Fibroblast of gingiva (primary cell): Measurements from ENCODE around the gene NBEA.

Source experiments
- DNase-seq: peaks from one replicate; pipeline ENCODE4 v3.0.0-alpha.2; 2011; ENCODE audit warnings: low read depth

The NBEA gene

GRCh38 chr13:35279500-35279899, 337.4 kb downstream of the NBEA start:
- no peak for DNase-seq

GRCh38 chr13:35283856-35284255, 341.8 kb downstream of the NBEA start:
- DNase-seq = peak; percentile 35

GRCh38 chr13:35285677-35286076, 343.6 kb downstream of the NBEA start:
- DNase-seq = no peak

GRCh38 chr13:35292329-35292728, 350.3 kb downstream of the NBEA start:
- no peak for DNase-seq

DNA sequence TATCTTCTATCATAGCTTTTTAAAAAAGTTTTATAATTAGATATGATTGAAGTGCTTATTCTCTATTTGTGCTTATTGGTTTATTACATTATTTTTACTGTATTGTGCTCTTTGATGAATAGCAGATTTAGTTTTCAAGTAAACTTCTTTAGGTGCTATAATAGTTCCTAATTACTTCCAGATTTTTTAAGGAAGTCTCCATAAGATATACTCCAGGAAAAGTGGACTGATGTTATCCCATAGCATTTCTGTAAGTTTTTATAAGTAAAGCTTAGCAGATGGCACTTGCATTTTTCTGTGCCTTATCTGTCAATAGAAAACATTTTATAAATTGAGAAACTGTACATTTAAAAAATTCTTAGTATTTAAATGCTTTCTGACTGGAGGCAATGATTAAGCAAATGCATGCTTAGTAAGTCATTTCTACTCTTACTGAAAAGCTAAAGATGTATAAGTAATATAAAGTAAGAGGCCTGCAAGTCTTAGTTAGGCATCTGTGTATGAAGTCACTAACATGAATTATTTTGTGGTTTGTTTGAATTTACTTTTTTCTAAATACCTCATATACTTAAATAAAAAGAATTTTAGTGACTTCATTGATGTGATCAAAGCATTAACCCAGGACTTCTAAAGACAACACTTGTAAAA, 351.6 kb downstream of the NBEA start:
- no peak for DNase-seq

GRCh38 chr13:35309706-35310105, 367.6 kb downstream of the NBEA start:
- DNase-seq = no peak

DNA sequence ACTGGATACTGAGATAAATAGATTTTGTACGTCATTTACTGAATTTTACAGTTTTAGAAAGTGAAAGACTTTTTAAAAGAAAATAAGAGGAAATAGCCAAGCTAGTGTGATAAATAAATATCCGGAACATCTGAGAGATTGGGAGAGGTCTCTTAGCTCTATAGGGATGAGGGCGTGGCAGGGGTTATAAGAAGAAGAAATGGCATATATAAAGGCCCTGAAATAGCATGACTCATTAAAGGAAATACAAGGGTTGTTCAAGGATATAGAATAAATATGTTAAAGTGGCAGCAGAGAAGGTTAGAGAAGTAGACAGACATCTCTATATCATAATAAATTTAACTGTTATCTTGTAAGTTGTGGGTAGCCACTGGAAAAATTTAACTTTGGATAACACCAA, 390.1 kb downstream of the NBEA start:
- DNase-seq = no peak

DNA sequence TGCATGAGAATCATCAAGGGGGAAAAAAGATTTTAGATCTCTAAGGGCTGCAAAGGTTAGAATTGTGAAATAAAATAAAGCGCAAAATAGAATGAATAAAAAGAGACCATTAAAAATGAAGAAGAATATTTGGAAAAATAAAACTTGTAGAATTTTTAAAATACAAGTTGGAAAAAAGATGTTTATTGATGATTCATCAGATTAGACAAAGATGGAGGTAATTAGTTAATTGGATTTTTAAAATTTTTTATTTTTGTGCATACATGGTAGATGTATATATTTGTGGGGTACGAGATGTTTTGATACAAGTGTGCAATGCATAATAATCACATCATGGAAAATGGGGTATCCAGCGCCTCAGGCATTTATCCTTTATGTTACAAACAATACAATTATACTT, 391.1 kb downstream of the NBEA start:
- DNase-seq = no peak

DNA sequence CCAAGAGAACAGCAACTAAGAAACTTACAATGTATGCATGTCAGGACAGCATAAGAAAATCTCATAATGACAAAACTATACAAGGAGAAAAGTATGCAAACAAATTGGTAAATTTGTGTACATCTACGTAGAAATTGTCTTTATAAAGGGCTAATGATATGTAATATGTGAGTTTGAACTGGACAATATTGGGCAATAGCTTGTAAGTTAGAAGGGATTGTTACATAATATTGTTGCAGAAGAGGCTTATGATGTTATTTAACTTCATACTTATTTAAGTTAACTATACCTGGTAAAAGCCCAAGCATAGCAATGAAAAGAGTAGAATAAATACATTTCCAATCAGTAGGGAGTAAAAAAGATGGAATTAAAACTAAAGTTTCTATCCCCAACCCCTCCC, 400.4 kb downstream of the NBEA start:
- DNase-seq = no peak

DNA sequence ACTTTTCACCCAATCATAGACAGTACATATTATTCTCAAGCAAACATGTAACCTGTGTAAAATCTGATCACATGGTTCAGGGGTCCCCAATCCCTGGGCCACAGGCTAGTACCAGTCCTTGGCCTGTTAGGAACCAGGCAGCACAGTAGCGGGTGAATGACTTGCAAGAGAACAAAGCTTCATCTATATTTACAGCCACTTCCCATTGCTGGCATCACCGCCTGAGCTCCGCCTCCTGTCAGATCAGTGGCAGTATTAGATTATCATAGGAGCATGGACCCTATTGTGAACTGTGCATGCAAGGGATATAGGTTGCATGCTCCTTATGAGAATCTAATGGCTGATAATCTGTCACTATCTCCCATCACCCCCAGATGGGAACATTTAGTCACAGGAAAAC, 401.3 kb downstream of the NBEA start:
- no peak for DNase-seq

GRCh38 chr13:35345992-35346391, 403.9 kb downstream of the NBEA start:
- DNase-seq = no peak

GRCh38 chr13:35346494-35346893, 404.4 kb downstream of the NBEA start:
- no peak for DNase-seq

GRCh38 chr13:35347679-35348205, 405.7 kb downstream of the NBEA start:
- DNase-seq = no peak

DNA sequence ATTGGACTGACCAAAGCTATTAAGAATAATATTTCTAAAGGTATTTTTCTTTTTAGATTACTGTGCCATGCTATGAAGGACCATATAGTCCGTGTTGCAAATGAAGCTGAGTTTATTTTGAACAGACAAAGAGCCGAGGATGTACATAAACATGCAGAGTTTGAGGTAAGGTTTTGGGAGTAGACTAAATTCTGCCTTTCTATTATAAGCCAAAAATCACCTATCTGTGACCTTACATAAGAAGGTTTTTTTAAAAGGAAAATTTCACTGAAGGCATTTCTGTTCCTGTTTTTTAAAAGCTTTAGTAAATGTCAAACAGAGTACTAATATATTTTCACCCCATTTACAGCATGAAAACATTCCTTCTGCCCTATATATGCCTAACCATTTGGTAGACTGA, 407.0 kb downstream of the NBEA start:
- no peak for DNase-seq

DNA sequence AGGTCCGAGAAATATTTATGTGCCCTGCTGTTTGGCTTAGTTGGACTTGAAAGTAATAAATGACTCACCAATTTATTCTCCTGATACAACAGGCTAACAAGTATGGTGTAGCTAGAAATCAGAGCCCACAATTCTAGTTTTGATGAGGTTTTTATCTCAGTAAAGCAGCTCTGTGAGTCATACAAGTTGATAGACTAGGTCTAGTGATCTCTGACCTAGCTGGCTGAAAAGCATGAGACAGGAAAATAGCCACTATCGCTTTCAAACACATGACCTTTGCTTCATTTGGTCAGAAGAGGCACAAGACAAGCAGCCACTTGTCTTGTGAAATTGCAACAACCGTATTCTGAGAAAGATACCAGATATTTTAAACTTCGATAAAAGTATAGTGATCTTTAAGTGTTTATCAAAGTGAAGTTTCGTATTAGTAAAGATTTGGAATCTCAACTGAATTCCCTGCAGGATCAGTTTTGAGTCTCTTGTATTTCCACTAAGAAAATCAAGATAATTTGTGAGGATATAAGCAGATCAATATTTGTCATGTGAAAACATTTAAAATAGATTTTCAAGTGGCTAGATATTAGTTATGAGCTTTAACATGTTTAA, 407.7 kb downstream of the NBEA start:
- no peak for DNase-seq

DNA sequence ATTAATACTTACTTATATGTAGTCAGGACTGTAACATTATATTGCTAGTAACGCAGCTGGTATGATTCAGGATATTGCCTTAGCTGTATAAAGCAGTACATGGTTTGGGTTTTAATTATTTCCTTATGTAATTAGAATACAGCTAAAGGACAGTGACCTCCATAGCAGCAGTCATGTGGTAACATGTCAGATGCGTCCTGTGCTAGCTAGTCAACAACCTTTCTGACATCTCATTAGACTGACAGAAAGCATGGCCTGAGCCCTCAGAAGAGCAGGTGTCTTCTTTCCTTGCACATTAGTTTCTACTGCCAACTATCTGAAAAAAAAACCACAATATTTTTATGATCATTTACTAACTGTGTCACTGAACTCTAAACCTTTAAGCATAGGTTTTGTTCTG, 412.2 kb downstream of the NBEA start:
- no peak for DNase-seq

DNA sequence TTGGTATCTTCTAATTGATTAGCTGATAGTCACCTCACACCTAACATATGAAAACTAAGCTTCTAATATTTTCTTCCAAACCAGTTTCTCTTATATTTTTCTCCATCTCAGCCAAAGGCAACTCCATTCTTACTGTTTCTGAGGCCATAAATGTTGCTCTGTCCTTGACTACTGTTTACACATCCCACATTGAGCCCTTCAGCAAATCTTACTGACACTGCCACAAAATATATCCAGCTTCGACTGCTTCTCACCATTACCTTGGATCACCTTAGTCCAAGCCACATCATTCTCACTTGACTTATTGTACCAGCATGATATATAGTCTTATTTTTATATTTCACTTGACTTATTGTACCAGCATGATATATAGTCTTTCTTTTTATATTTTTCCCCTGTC, 412.8 kb downstream of the NBEA start:
- no peak for DNase-seq

DNA sequence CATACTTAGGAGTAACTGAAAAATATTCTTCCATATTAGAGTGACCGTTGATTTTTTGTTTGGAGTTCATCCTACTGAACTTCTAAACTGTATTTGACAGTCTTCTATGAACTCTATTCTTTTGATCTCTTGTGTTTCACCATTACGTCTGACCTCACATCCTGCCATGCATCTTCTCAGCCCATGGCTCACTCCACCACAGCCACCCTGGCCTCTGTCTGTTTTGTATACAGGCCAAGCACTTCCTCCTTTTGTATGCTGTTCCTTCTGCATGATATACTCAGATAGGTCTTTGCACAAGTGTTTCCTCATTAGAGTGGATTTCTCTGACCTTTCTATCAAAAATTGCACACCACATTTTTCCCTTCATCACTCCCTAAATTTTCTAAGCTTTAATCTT, 414.5 kb downstream of the NBEA start:
- no peak for DNase-seq

DNA sequence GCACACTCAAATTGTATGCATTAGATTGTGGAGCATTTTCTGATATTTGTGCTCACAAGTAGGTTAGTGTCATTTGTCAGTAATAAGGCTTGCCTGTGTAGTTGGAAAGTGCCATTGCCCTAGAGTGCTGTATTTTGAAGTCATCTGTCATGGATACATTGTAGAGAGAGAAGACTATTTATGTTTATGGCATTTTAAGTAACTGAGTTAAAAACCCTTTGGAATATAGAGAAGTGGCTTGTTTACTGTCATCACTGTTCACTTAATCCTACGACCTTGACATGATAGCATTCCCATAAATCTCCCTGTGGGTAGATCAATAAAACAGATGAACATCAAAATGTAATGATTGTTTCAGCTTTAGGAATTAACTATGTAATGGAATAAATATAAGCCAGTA, 423.8 kb downstream of the NBEA start:
- DNase-seq = no peak

DNA sequence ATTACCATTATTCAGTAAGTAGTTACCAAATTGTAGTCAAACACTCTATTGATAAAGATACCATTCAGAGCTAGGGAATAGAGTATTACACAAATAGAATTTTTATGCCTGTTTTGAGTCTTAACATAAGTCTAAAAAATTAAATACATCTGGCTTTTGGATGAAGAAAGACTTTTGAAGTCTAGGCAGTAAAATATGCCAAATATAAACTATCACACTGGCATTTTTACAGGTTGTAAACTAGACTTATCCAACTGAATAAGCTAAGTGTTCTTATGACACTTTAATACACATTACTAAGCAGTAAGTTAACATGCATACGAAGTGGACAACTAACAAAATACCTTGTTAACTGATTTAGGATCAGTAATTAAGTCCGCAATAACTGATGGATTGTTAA, 425.5 kb downstream of the NBEA start:
- peak; percentile 44 for DNase-seq

- no peak for DNase-seq
Observed at GRCh38 chr13:35378939-35379338, 436.9 kb downstream of the NBEA start.

DNA sequence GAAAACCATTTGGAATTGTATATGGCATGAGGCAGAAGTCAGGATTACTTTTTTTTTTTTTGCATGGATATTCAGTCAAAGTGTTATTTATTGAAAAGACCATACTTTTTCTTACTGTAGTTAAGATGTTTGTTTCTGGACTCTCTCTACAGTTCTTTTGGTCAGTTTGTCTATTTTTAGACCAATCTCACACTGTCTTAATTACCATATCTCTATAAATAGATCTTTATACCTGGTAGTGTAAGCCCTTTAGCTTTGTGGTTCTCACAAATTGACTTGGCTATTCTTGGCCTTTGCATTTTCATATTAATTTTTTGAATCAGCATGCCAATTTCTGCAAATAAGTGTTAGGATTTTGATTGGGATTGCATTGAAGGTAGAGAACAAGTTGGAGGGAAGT, 437.6 kb downstream of the NBEA start:
- no peak for DNase-seq

GRCh38 chr13:35387682-35388250, 445.7 kb downstream of the NBEA start:
- DNase-seq = no peak
